Measurements from ENCODE around the gene BICC1.

BICC1 gene

DNA sequence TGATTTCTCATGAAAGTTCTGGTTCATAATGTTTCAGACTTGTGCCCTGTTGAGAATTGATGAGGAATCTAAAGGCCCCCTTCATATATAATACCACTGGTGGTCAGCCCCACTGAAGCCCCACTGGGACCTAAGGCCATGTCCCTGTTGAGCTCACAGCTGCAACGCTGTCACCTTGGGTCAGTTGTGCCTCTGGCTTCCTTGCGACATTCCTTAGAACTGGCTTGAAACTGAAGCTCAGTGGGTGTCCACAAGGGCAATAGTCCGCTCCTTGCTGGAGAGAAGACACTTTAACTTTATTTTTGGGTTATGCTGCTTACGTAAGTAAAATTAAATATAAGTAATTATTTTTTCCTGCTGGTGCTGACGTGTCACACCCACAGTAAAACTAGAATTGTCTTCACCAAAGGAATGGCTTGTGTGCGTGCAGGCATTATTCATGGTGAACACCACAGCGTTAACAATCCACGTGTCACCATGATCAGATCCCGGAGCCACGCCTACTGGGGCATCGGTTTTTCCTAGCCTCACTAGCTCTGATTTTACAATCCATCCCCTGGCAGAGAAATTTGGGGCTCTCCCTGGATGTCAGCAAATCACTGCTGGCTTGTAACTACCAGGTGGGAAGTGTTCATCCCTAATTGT, 66.5 kb downstream of the BICC1 start:
- DNase-seq (ENCODE audit: low read depth) = no peak
- no peak overlapping the region for H3K4me3 ChIP-seq (ENCODE audit: low read depth, low read length)
- TF ChIP-seq, protein P1, sequence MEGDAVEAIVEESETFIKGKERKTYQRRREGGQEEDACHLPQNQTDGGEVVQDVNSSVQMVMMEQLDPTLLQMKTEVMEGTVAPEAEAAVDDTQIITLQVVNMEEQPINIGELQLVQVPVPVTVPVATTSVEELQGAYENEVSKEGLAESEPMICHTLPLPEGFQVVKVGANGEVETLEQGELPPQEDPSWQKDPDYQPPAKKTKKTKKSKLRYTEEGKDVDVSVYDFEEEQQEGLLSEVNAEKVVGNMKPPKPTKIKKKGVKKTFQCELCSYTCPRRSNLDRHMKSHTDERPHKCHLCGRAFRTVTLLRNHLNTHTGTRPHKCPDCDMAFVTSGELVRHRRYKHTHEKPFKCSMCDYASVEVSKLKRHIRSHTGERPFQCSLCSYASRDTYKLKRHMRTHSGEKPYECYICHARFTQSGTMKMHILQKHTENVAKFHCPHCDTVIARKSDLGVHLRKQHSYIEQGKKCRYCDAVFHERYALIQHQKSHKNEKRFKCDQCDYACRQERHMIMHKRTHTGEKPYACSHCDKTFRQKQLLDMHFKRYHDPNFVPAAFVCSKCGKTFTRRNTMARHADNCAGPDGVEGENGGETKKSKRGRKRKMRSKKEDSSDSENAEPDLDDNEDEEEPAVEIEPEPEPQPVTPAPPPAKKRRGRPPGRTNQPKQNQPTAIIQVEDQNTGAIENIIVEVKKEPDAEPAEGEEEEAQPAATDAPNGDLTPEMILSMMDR (conservative IDR thresholded peaks at IDR 0.05; ENCODE audit: low read depth, low read length) = no peak

DNA sequence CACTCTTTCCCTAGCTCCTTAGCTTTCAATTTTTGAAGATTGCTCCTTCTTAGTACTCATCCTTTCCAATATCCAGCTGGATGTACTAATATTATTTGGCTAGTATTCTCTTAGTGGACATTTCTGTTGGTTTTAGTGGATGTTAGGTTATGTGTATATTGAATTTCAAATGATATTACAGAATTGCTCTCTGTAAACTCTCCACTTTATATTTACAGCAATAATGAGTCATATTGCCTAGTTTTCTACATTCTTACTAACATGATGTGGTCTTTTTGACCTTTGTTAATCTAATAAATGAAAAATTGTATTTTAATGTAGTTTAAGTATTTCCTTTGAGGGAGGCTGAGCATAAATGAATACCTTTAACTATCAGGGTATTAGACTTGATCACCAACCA, 69.4 kb downstream of the BICC1 start:
- TF ChIP-seq, protein P1 (conservative IDR thresholded peaks at IDR 0.05; ENCODE audit: low read depth, low read length) = no peak
- no peak for DNase-seq (ENCODE audit: low read depth)
- no peak overlapping the region for H3K4me3 ChIP-seq (ENCODE audit: low read depth, low read length)

DNA sequence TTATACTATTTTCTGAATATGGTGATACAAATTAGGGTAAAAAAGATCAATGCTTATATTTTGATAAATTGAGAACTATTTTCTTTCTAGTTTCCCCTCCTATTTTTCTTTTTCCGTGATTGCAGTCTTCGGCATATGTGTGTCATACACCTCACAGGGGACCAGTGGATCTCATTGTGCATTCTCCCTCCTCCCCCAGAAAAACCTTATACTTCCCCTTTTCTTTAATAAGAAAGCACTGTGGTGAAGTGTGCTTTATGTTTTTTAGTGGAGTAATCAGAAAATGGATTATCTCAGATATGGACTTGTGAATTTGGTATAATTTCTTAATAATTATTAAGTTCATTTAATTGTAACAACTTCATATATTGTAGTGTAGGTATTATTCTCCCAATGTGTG, 72.8 kb downstream of the BICC1 start:
- TF ChIP-seq, protein P1 (conservative IDR thresholded peaks at IDR 0.05; ENCODE audit: low read depth, low read length) = no peak
- no peak overlapping the region for H3K4me3 ChIP-seq (ENCODE audit: low read depth, low read length)
- no peak for DNase-seq (ENCODE audit: low read depth)

DNA sequence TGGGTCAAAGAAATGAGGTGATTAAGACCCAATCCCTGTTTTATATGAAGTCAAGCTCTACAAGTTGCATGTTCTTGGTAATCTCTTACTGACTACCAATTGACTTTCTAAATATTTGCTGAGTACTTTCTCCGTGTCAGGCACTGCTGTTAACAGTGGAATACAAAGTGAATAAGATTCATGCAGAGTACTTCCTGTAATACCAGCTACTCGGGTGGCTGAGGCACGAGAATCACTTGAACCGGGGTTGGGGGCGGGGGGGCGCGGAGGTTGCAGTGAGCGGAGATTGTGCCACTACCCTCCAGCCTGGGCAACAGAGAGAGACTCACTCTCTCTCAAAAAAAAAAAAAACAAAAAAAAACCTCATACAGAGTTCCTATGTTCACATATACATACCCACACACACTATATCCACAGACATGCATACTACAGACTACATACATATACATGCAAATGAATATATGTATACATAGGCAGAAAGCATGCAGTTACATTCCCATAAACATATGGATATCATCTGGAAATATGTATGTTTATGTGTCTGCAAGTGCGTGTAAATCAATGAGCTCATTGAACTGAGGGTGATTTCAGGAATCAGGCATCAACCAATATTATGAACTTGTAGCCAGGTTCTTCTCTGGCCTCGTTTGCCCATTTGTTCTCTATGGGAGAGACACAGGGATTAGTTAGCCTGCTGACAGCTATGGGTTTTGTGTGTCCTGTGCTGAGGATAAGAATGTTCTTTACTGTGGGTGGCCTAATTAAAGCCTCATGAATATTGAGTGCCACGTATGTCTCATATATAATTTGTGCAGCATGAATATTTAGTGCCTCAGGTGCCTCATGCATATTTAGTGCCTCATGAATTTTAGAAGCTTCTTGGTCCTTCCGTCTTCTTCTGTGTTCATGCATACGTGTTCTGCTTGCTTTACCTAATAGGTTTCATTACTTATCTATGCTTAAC, 73.9 kb downstream of the BICC1 start:
- no peak overlapping the region for H3K4me3 ChIP-seq (ENCODE audit: low read depth, low read length)
- DNase-seq (ENCODE audit: low read depth) = no peak
- TF ChIP-seq, protein P1 (conservative IDR thresholded peaks at IDR 0.05; ENCODE audit: low read depth, low read length) = no peak

DNA sequence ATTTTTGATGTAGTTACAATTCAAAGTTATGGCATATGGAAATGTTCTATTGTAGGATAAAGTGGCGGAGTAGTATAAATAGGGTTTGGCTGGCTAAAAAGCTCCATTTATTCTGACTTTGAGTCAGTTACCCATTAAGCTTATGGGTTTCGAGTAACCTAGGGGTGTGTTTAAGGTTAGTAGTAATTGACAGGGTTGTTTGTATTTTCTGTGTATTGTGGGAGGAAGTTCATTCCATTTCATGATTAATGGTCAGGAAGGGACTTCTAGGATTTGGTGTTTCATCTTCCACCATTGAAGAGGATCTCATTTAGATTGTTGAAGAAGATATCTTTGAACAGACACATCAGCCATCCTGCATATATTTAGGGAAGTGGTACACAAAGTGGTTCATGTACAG, 75.0 kb downstream of the BICC1 start:
- H3K4me3 ChIP-seq (ENCODE audit: low read depth, low read length) = no peak overlapping the region
- TF ChIP-seq, protein P1 (conservative IDR thresholded peaks at IDR 0.05; ENCODE audit: low read depth, low read length) = no peak
- DNase-seq (ENCODE audit: low read depth) = no peak

DNA sequence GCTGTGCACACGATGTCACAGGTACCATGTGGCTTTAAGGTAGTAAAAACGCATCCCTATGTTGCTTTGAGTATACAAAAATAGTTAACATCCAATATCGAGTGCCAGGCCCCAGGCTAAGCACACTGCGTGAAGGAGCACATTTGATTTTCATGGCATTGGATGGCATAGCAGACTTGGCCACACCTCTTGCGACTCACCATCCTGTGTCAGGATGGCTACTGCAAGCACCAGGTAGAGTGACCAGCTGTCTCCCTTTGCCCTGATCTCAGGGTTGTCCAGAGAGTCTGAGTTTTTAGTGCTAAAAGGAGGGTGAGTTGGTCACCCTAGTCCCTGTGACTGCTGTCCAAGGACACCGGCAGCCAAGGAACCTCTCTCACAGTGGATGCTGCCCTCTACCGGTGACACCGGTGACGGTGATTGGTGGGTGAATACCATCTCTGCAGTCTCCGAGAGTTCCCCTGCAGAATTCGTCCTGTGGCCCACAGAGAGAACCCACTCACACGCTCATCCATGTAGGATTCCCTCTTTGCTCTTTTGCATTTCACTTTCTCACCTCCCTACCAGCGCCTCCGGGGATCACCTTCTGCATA, 76.1 kb downstream of the BICC1 start:
- H3K4me3 ChIP-seq (ENCODE audit: low read depth, low read length) = no peak overlapping the region
- DNase-seq (ENCODE audit: low read depth) = no peak
- TF ChIP-seq, protein P1 (conservative IDR thresholded peaks at IDR 0.05; ENCODE audit: low read depth, low read length) = peak; percentile 19
